K562 (cell line): Measurements from ENCODE around the gene UBE2J2. TPM values are rescaled to one million over a fixed set of nuclear protein-coding genes. Genes with fewer than 3 reads are reported as not detected.
A peak's percentile ranks its signal among the peaks of the same experiment; 100 is the strongest.

Experiments used
- ARID3A ChIP-seq: IDR thresholded peaks from 2 replicates; pipeline ENCODE4 v1.6.1; 2012; ENCODE audit warnings: low read depth, low read length, improper control_type of control experiment, borderline replicate concordance
- HMG20A ChIP-seq: fragments of 450-650 bp; formaldehyde crosslinking; conservative IDR thresholded peaks from 2 replicates; pipeline ENCODE4 v1.4.0; 2020; ENCODE audit warnings: mild to moderate bottlenecking, mixed read lengths
- POU5F1 ChIP-seq: fragments of 150-350 bp; IDR thresholded peaks from 2 replicates; pipeline ENCODE4 v1.6.1; 2014; ENCODE audit warnings: borderline replicate concordance, low read length, low read depth, mild to moderate bottlenecking; ENCODE audit not compliant: partially characterized antibody
- REST ChIP-seq, 2 experiments: fragments of 450-650 bp; formaldehyde crosslinking in 1 of 2; IDR thresholded peaks; 2 replicates each; pipeline versions ENCODE4 v1.4.0 to v1.6.1; 2014 to 2020; ENCODE audit warnings: mild to moderate bottlenecking in 2 of 2, borderline replicate concordance in 1 of 2, low read depth in 1 of 2
- TBL1XR1 ChIP-seq, 2 experiments: IDR thresholded peaks; 2 replicates each; pipeline ENCODE4 v1.6.1; 2012; ENCODE audit warnings: improper control_type of control experiment in 2 of 2, low read length in 2 of 2, mild to moderate bottlenecking in 1 of 2
- TFAM ChIP-seq: fragments of 250-450 bp; sonication (Bioruptor Pico); conservative IDR thresholded peaks from 2 replicates; pipeline ENCODE4 v1.5.0; 2021; ENCODE audit warnings: mild to moderate bottlenecking, moderate library complexity
- ZNF12 ChIP-seq: sonication (generic); formaldehyde crosslinking; IDR thresholded peaks from 2 replicates; pipeline ENCODE4 v1.4.0; 2020; ENCODE audit warnings: mild to moderate bottlenecking, missing genetic modification reagents
- ZNF609 ChIP-seq: sonication (generic); formaldehyde crosslinking; IDR thresholded peaks from 2 replicates; pipeline ENCODE4 v1.8.1; 2023; ENCODE audit warnings: missing genetic modification reagents, mild to moderate bottlenecking, borderline replicate concordance
- polyA plus RNA-seq, 8 experiments: library from polyadenylated mRNA; depleted of rRNA in 4 of 8; stranded (reverse) in 5 of 8; unstranded in 3 of 8; fragments of >200 nt; fragmentation: Nextera tagmentation in 2 of 8; fragmentation: Illumina TruSeq in 1 of 8; extraction: Ambion mirVana in 2 of 8; extraction: Trizol in 1 of 8; gene quantifications; 2 replicates each; pipeline versions ENCODE4 v1.2.1 to v1.2.3, GENCODE V29; 2011 to 2014; ENCODE audit warnings: inconsistent platforms in 1 of 8, missing spikeins in 1 of 8
- total RNA-seq, 7 experiments: library from RNA; depleted of rRNA in 6 of 7; stranded (reverse); fragments of >200 nt in 6 of 7; fragmentation: Illumina TruSeq in 2 of 7; extraction: Trizol in 2 of 7; gene quantifications; 2 replicates each; pipeline versions ENCODE4 v1.2.1 to v1.2.3, GENCODE V29; 2011 to 2021; ENCODE audit warnings: low replicate concordance in 1 of 7

The UBE2J2 gene
- total and polyA plus RNA-seq, 9 of the 15 experiments (the other 6 are each of a cell fraction or from before 2014, with no cell fraction given) = 0.93 to 112 (median 75.5) TPM

- TF ChIP-seq TFAM (CRISPR knock-in tag) (no peak), ZNF12 (no peak), ZNF609 (CRISPR knock-in tag) (no peak), POU5F1 (no peak), ARID3A (no peak), REST (IDR thresholded peaks at IDR 0.05; ENCODE audit: borderline replicate concordance) (peak; percentile 53), REST (CRISPR knock-in tag; IDR thresholded peaks at IDR 0.05; ENCODE audit: low read depth) (no peak), HMG20A (CRISPR knock-in tag) (no peak), TBL1XR1 (IDR thresholded peaks at IDR 0.05; ENCODE audit: low read length in 2 of 2) (no peak)
These were observed 31.0 kb upstream of the UBE2J2 start (continued) for GRCh38 chr1:1304331-1305299.
